OCI-LY7 (cell line): ENCODE results near the gene ZC3H18. TPM values are rescaled to one million over a fixed set of nuclear protein-coding genes. Genes with fewer than 3 reads are reported as not detected.

ENCODE experiments used
- BruUV-seq: library from RNA; stranded (reverse); fragments of 400-500 nt; replicated peaks from 2 replicates; lab custom pipeline; 2021; lab: Mats Ljungman, UMichigan
- CTCF ChIA-PET: fragments of 300-600 bp; sonication (Branson Sonifier 250); formaldehyde crosslinking; loops from one replicate; lab custom pipeline; 2022; ENCODE audit warnings: antibody characterized with exemption; ENCODE audit not compliant: unreplicated experiment; lab: Charles Lee
- POLR2A ChIA-PET: fragments of 300-600 bp; sonication (Branson Sonifier 250); formaldehyde crosslinking; loops from one replicate; lab custom pipeline; 2022; ENCODE audit warnings: antibody characterized with exemption; lab: Charles Lee
- DNase-seq: peaks from one replicate; pipeline ENCODE4 v3.0.0-alpha.2; 2015; ENCODE audit warnings: low spot score
- H2AFZ ChIP-seq: fragments of 200-600 bp; sonication (generic), shearing (Covaris generic); 2 replicates; pipeline ENCODE4 v1.6.1; 2014; ENCODE audit warnings: mild to moderate bottlenecking, antibody characterized with exemption, low read length, moderate library complexity
- H3K27ac ChIP-seq: fragments of 200-600 bp; sonication (generic); 2 replicates; pipeline ENCODE4 v1.5.1; 2014; ENCODE audit warnings: mixed run types, low read depth, mild to moderate bottlenecking, moderate library complexity, low read length, inconsistent platforms; ENCODE audit not compliant: poor library complexity, severe bottlenecking
- H3K36me3 ChIP-seq: fragments of 200-600 bp; sonication (generic); 2 replicates; pipeline ENCODE4 v1.6.1; 2014; ENCODE audit warnings: mild to moderate bottlenecking, antibody characterized with exemption, low read length, moderate library complexity, mixed read lengths; ENCODE audit not compliant: insufficient read depth
- H3K4me1 ChIP-seq: fragments of 200-600 bp; sonication (generic); 2 replicates; pipeline ENCODE4 v1.5.1; 2014; ENCODE audit warnings: mild to moderate bottlenecking, low read length; ENCODE audit not compliant: insufficient read depth, poor library complexity, severe bottlenecking
- H3K4me2 ChIP-seq: fragments of 200-600 bp; sonication (generic); 2 replicates; pipeline ENCODE4 v1.6.1; 2014; ENCODE audit warnings: mild to moderate bottlenecking, low read length
- H3K4me3 ChIP-seq: fragments of 200-600 bp; sonication (generic); 2 replicates; pipeline ENCODE4 v1.5.1; 2014; ENCODE audit warnings: mild to moderate bottlenecking, low read depth, low read length; ENCODE audit not compliant: poor library complexity, severe bottlenecking
- H3K79me2 ChIP-seq: fragments of 200-600 bp; sonication (generic); 2 replicates; pipeline ENCODE4 v1.6.1; 2016; ENCODE audit warnings: low read depth, mild to moderate bottlenecking, low read length, moderate library complexity, mixed read lengths; ENCODE audit not compliant: insufficient read depth
- H3K9me2 ChIP-seq: fragments of 200-600 bp; sonication (generic); 2 replicates; pipeline ENCODE4 v1.6.1; 2016; ENCODE audit warnings: mild to moderate bottlenecking, low read length, mixed read lengths; ENCODE audit not compliant: insufficient read depth
- H3K9me3 ChIP-seq: fragments of 200-600 bp; sonication (generic); 2 replicates; pipeline ENCODE4 v1.6.1; 2014; ENCODE audit warnings: mild to moderate bottlenecking, mixed run types, low read length, mixed read lengths
- H4K20me1 ChIP-seq: fragments of 200-600 bp; sonication (generic); 2 replicates; pipeline ENCODE4 v1.6.1; 2014; ENCODE audit warnings: mild to moderate bottlenecking, antibody characterized with exemption, low read length, moderate library complexity, mixed read lengths; ENCODE audit not compliant: insufficient read depth
- CTCF ChIP-seq: fragments of 200-600 bp; sonication (generic); conservative IDR thresholded peaks from 2 replicates; pipeline ENCODE4 v1.5.1; 2014; ENCODE audit warnings: mild to moderate bottlenecking, antibody characterized with exemption, low read length, moderate library complexity, mixed read lengths
- EZH2phosphoT487 ChIP-seq: fragments of 200-600 bp; sonication (generic); IDR thresholded peaks from 2 replicates; pipeline ENCODE4 v1.6.1; 2018; ENCODE audit warnings: low read depth, borderline replicate concordance, mild to moderate bottlenecking, mixed run types, antibody characterized with exemption, low read length, moderate library complexity, mixed read lengths
- intact Hi-C: fragments of 100-400 bp; cut with micrococcal nuclease; formaldehyde crosslinking; loops from one replicate; pipeline ENCODE4 v1.10.0; 2022; ENCODE audit not compliant: unreplicated experiment
- total RNA-seq, 2 experiments: library from RNA; depleted of rRNA in 1 of 2; stranded (reverse); fragments of >200 nt in 1 of 2; shearing (Covaris generic) in 1 of 2; gene quantifications; 2 replicates each; pipeline ENCODE4 v1.2.3, GENCODE V29; 2014 to 2022

The ZC3H18 gene
- total RNA-seq, 2 experiments from 2014 or later = 22.2 to 79.0 TPM

- Histone ChIP-seq H3K4me3 (no peak overlapping the region), H3K27ac (no peak overlapping the region), H3K9me2 (no peaks in the 10 kb centered on the region), H2AFZ (no peak overlapping the region), H3K4me1 (no peaks in the 10 kb centered on the region), H3K79me2 (peaks cover 7% of the 10 kb centered on the region; the same call in 1 of the 2 replicates), H3K36me3 (peaks cover 93% of the 10 kb centered on the region), H4K20me1 (no peaks in the 10 kb centered on the region), H3K4me2 (no peak overlapping the region), H3K9me3 (no peaks in the 10 kb centered on the region)
- CTCF ChIA-PET = no interaction called here
- BruUV-seq = no TSS peak
- POLR2A ChIA-PET = no interaction called here
- no peak for DNase-seq
- TF ChIP-seq CTCF = no peak
- TF ChIP-seq EZH2phosphoT487 = no peak
- intact Hi-C loops = no loop called here
Observed at GRCh38 chr16:88588754-88589153, 18.6 kb downstream of the ZC3H18 start.

GRCh38 chr16:88589441-88589840 lies 19.2 kb downstream of the ZC3H18 start:
- no peak overlapping the region for H3K4me2 ChIP-seq
- peaks cover 92% of the 10 kb centered on the region for H3K36me3 ChIP-seq
- H3K9me2 ChIP-seq = no peaks in the 10 kb centered on the region
- intact Hi-C loops = no loop called here
- H3K4me1 ChIP-seq = no peaks in the 10 kb centered on the region
- CTCF ChIA-PET = interaction anchor here (0.6 kb wide), 1 partner anchor 70 kb away, joined by 3 read pairs; no protein-coding TSS in a partner anchor
- no peak overlapping the region for H3K27ac ChIP-seq
- peaks cover 7% of the 10 kb centered on the region; the same call in 1 of the 2 replicates for H3K79me2 ChIP-seq
- no peak overlapping the region for H2AFZ ChIP-seq
- BruUV-seq = no TSS peak
- no peak for DNase-seq
- POLR2A ChIA-PET = no interaction called here
- no peaks in the 10 kb centered on the region for H3K9me3 ChIP-seq
- H3K4me3 ChIP-seq = no peak overlapping the region
- peaks cover 3% of the 10 kb centered on the region; the same call in 1 of the 2 replicates for H4K20me1 ChIP-seq
- no peak for TF ChIP-seq EZH2phosphoT487
- TF ChIP-seq CTCF = no peak

- Histone ChIP-seq H3K4me2 (no peak overlapping the region), H3K9me3 (no peaks in the 10 kb centered on the region), H4K20me1 (peaks cover 3% of the 10 kb centered on the region; the same call in 1 of the 2 replicates), H3K9me2 (no peaks in the 10 kb centered on the region), H3K4me3 (no peak overlapping the region), H3K27ac (no peak overlapping the region), H2AFZ (no peak overlapping the region), H3K36me3 (peaks cover 82% of the 10 kb centered on the region), H3K4me1 (no peaks in the 10 kb centered on the region), H3K79me2 (no peaks in the 10 kb centered on the region)
- TF ChIP-seq EZH2phosphoT487 (no peak), CTCF (no peak)
- intact Hi-C loops = no loop called here
- ChIA-PET POLR2A (no interaction called here), CTCF (no interaction called here)
- no peak for DNase-seq
- no TSS peak for BruUV-seq
Observed at GRCh38 chr16:88591577-88592021, 21.4 kb downstream of the ZC3H18 start.
